ENCODE measurements around the gene CFL2.

CFL2 gene

DNA sequence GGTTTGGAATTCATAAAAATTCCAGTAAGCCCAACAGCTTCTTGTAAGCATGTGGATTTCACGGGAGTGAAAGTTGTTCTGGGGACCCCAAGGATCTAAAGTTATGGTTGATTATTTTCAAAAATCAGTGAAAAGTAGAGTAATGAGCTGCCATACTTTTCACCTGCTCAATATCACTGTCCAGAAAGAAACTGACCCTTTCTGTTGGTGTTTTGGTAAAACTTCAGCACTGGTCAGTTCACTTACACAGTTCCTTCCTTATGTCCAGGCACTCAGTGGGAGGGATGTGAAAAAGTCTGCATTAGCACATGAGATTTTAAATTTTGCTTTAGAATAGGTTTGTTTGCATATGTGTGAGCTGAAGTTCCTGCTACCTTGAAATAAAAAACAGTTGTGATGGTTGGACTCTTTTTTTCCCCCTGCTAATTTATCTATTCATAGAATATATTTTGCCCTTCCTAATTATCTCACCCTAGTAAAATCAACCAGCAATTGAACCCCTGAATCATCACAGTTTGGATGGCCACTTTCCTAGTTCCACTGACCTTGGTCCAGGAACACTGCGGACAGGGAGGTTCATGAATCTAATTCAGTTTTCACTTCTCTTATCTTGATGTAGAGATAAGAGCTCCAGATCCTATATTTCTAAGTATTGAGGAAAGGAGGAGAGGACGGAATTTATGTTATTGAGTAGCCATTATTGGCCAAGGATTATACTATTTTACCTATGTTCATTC is 25.8 kb downstream of the CFL2 start:
- no peak for TF ChIP-seq EZH2phosphoT487 (IDR thresholded peaks at IDR 0.05; ENCODE audit: borderline replicate concordance)
- TF ChIP-seq, protein P1, sequence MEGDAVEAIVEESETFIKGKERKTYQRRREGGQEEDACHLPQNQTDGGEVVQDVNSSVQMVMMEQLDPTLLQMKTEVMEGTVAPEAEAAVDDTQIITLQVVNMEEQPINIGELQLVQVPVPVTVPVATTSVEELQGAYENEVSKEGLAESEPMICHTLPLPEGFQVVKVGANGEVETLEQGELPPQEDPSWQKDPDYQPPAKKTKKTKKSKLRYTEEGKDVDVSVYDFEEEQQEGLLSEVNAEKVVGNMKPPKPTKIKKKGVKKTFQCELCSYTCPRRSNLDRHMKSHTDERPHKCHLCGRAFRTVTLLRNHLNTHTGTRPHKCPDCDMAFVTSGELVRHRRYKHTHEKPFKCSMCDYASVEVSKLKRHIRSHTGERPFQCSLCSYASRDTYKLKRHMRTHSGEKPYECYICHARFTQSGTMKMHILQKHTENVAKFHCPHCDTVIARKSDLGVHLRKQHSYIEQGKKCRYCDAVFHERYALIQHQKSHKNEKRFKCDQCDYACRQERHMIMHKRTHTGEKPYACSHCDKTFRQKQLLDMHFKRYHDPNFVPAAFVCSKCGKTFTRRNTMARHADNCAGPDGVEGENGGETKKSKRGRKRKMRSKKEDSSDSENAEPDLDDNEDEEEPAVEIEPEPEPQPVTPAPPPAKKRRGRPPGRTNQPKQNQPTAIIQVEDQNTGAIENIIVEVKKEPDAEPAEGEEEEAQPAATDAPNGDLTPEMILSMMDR (conservative IDR thresholded peaks at IDR 0.05; ENCODE audit: low read length) = no peak
- no peaks in the 10 kb centered on the region for H3K27me3 ChIP-seq (ENCODE audit: insufficient read depth, low read length, poor library complexity, severe bottlenecking)
- no peak overlapping the region for H3K4me3 ChIP-seq (ENCODE audit: low read length, poor library complexity, severe bottlenecking)
- H3K79me2 ChIP-seq (ENCODE audit: insufficient read depth, low read length) = no peaks in the 10 kb centered on the region
- no peaks in the 10 kb centered on the region for H3K4me1 ChIP-seq (ENCODE audit: insufficient read depth, low read length, poor library complexity, severe bottlenecking)
- no peak overlapping the region for H3K9ac ChIP-seq (ENCODE audit: low read depth, low read length, poor library complexity, severe bottlenecking)
- no peaks in the 10 kb centered on the region for H3K36me3 ChIP-seq (ENCODE audit: insufficient read depth, low read length)
- H4K20me1 ChIP-seq (ENCODE audit: insufficient read depth, low read length, poor library complexity, severe bottlenecking) = no peaks in the 10 kb centered on the region
- H3F3A ChIP-seq (ENCODE audit: low read depth) = no peaks in the 10 kb centered on the region
- H3K9me2 ChIP-seq (replicated peaks; ENCODE audit: low read depth, low read length) = no peaks in the 10 kb centered on the region
- no peaks in the 10 kb centered on the region for H3K9me3 ChIP-seq (ENCODE audit: insufficient read depth, low read depth, low read length)
- no peak overlapping the region for H2AFZ ChIP-seq (ENCODE audit: low read length)
- H3K4me2 ChIP-seq (ENCODE audit: low read depth, low read length, poor library complexity, severe bottlenecking) = no peak overlapping the region

DNA sequence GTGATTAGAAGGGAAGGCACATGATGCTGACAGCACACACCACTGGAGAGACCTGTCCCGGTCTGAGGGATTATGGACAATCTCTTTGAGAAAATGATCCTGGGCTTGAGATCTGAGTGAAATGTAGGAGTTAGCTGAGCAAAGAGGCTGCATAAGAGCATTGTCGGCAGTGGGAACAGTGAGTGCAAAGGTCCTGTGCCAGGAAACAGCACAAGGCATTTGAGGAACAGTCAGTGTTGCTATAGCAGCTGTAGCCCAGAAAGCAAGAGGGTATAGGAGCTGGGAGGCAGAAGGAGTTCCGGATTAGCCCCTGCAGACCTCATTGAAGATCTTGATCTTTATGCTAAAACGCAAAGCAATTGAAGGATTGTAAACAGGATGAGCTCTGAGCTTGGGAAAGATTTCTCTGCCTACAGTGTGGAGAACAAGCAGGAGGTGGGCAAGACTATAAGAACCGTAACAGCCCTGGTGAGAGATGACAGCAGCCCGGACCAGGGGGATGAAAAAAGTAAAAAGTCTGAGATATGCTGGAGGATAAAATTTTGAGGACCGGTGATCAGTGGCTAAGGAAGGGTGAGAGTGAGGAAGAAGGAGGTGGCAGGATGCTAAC is 28.5 kb downstream of the CFL2 start:
- H4K20me1 ChIP-seq (ENCODE audit: insufficient read depth, low read length, poor library complexity, severe bottlenecking) = no peaks in the 10 kb centered on the region
- H3K9me2 ChIP-seq (replicated peaks; ENCODE audit: low read depth, low read length) = no peaks in the 10 kb centered on the region
- H3K9me3 ChIP-seq (ENCODE audit: insufficient read depth, low read depth, low read length) = no peaks in the 10 kb centered on the region
- no peak overlapping the region for H2AFZ ChIP-seq (ENCODE audit: low read length)
- H3K4me3 ChIP-seq (ENCODE audit: low read length, poor library complexity, severe bottlenecking) = no peak overlapping the region
- no peaks in the 10 kb centered on the region for H3K27me3 ChIP-seq (ENCODE audit: insufficient read depth, low read length, poor library complexity, severe bottlenecking)
- no peak overlapping the region for H3K9ac ChIP-seq (ENCODE audit: low read depth, low read length, poor library complexity, severe bottlenecking)
- no peak overlapping the region for H3K4me2 ChIP-seq (ENCODE audit: low read depth, low read length, poor library complexity, severe bottlenecking)
- no peaks in the 10 kb centered on the region for H3K79me2 ChIP-seq (ENCODE audit: insufficient read depth, low read length)
- no peaks in the 10 kb centered on the region for H3F3A ChIP-seq (ENCODE audit: low read depth)
- no peak for TF ChIP-seq EZH2phosphoT487 (IDR thresholded peaks at IDR 0.05; ENCODE audit: borderline replicate concordance)
- TF ChIP-seq, protein P1 (conservative IDR thresholded peaks at IDR 0.05; ENCODE audit: low read length) = no peak
- H3K36me3 ChIP-seq (ENCODE audit: insufficient read depth, low read length) = no peaks in the 10 kb centered on the region
- peaks cover 3% of the 10 kb centered on the region for H3K4me1 ChIP-seq (ENCODE audit: insufficient read depth, low read length, poor library complexity, severe bottlenecking)

DNA sequence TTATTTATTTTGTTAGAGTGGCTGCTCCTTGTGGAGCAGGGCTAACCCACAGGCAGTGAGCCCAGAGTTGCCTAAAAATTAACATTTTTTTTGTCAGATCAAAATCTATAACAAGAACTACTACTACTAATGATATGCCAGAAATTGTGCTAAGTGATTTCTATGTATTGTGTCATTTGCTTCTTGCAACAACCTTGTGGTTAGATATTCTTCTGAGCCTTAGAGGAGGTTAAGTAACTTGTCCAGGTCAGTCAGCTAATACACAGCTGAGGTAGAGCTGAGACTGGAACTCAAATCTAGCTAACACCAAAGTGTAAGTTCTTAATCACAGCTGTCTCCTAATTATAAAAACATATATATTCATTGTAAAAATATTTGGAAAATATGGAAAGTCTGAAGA is 29.8 kb downstream of the CFL2 start:
- no peaks in the 10 kb centered on the region for H3K9me3 ChIP-seq (ENCODE audit: insufficient read depth, low read depth, low read length)
- no peaks in the 10 kb centered on the region for H3K36me3 ChIP-seq (ENCODE audit: insufficient read depth, low read length)
- no peaks in the 10 kb centered on the region for H3K79me2 ChIP-seq (ENCODE audit: insufficient read depth, low read length)
- TF ChIP-seq, protein P1 (conservative IDR thresholded peaks at IDR 0.05; ENCODE audit: low read length) = no peak
- TF ChIP-seq EZH2phosphoT487 (IDR thresholded peaks at IDR 0.05; ENCODE audit: borderline replicate concordance) = no peak
- H4K20me1 ChIP-seq (ENCODE audit: insufficient read depth, low read length, poor library complexity, severe bottlenecking) = no peaks in the 10 kb centered on the region
- H2AFZ ChIP-seq (ENCODE audit: low read length) = no peak overlapping the region
- H3K9me2 ChIP-seq (replicated peaks; ENCODE audit: low read depth, low read length) = no peaks in the 10 kb centered on the region
- no peak overlapping the region for H3K9ac ChIP-seq (ENCODE audit: low read depth, low read length, poor library complexity, severe bottlenecking)
- no peaks in the 10 kb centered on the region for H3F3A ChIP-seq (ENCODE audit: low read depth)
- no peak overlapping the region for H3K4me3 ChIP-seq (ENCODE audit: low read length, poor library complexity, severe bottlenecking)
- H3K4me1 ChIP-seq (ENCODE audit: insufficient read depth, low read length, poor library complexity, severe bottlenecking) = peaks cover 3% of the 10 kb centered on the region
- no peak overlapping the region for H3K4me2 ChIP-seq (ENCODE audit: low read depth, low read length, poor library complexity, severe bottlenecking)
- no peaks in the 10 kb centered on the region for H3K27me3 ChIP-seq (ENCODE audit: insufficient read depth, low read length, poor library complexity, severe bottlenecking)
